NCI-H1694 treated with DMSO at 0.1 percent for 48 hours (cell line): ENCODE results near the gene SRCIN1.

Source experiments
- DNase-seq: peaks from one replicate; lab custom pipeline; 2025; lab: John Stamatoyannopoulos, UW

SRCIN1 gene

GRCh38 chr17:38616361-38616760, 10.6 kb upstream of the SRCIN1 start:
- DNase-seq: no peak

DNA sequence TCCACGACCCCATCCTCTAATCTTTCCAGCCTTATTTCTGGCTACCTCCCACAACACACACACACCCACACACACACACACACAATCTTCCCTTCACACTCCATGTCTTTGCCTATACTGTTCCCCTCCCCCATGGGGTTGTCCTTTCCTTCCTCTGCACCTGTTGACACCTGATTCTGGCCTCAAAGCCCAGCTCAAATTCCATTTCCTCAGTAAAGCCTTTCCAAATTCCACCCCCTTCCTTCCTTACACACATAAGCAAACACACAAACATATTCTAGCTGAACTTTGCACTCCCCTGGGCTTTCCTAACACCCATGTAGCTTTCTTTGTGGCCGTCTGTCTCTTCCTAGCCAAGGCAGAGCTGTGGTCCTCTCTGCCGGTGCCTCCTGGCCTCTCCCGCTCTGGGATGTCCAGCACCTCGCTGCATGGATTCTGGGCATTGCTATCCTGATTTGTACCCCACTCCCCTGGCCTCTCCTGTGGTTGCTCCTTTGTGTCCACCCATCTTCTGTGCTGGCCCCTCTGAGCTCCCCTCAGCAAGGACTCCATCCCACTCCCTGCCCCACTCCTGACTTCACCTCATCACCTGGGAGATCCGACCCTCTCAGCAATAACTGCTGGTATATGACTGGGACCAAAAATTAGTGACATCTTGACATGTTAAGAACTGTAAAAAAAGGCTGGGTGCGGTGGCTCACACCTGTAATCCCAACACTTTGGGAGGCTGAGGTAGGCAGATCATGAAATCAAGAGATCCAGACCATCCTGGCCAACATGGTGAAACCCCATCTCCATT, 8.4 kb upstream of the SRCIN1 start:
- DNase-seq: no peak

DNA sequence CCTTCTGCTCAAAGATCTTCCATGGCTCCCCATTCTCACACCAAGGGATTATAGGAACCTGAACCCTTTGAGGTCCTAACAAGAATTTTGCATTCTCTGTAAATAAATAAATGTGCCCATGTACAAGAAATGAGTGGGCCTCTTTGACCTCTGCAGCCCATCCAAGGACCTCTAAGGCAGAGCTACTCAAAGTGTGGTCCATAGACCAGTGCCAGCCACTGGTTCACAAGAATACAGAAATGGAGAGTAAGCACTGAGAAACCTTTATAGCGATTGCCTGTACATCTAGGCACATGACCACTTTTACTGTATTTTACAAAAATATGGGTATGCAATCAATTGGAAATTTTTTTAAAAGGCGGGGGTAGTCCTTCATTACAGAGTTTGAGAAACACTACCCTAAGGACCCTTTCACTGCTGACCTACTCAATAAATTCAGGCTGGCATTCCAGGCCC, 7.8 kb upstream of the SRCIN1 start:
- DNase-seq: no peak

DNA sequence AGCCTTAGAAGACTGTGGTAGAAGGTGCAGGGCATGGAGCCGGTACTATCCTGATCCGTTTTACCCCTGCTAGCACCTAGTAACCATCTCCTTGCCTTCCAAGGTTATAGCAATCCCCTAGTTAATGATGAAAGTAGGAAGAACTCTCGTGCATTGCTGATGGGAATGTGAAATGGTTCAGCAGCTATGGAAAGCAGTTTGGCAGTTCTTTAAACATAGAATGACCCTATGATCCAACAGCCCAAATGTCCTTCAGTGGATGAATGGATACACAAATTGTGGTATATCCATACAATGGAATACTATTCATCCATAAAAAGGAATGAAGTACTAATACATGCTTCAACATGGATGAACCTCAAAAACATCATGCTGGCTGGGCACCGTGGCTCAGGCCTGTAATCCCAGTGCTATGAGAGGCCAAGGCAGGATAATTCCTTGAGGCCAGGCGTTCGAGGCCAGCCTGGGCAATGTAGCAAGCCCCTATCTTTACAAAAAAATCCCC, 6.2 kb upstream of the SRCIN1 start:
- DNase-seq: no peak

GRCh38 chr17:38611070-38611786, 5.5 kb upstream of the SRCIN1 start:
- no peak for DNase-seq

GRCh38 chr17:38609280-38610031, 3.7 kb upstream of the SRCIN1 start:
- DNase-seq: no peak

DNA sequence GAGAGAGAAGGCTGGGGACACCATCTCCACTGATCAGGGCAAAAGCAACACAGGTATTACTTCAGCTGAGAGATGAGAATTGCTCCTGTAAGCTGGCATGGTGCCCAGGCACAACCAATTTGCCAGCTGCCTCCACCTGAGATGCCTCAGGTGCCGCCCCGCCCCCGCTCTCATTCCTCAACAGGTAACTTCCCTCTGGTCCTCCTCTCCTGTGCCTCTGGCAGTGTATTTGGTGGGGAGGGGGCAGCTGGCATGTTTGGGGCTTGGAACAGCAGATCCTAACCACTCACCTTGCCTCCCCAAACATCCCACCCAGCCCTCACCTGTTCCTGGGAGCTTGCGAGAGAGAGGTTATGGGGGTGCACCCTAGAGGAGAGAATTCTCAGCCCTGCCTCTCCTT, 2.9 kb upstream of the SRCIN1 start:
- no peak for DNase-seq

GRCh38 chr17:38606646-38607611, 1.2 kb upstream of the SRCIN1 start:
- DNase-seq: peak; percentile 72

GRCh38 chr17:38605411-38605840, 326 bp downstream of the SRCIN1 start:
- no peak for DNase-seq

- no peak for DNase-seq
These were observed 1.0 kb downstream of the SRCIN1 start for GRCh38 chr17:38604479-38605403.

GRCh38 chr17:38603786-38604478, 1.8 kb downstream of the SRCIN1 start:
- DNase-seq: no peak

- no peak for DNase-seq
These were observed 2.6 kb downstream of the SRCIN1 start for GRCh38 chr17:38602956-38603785.

DNA sequence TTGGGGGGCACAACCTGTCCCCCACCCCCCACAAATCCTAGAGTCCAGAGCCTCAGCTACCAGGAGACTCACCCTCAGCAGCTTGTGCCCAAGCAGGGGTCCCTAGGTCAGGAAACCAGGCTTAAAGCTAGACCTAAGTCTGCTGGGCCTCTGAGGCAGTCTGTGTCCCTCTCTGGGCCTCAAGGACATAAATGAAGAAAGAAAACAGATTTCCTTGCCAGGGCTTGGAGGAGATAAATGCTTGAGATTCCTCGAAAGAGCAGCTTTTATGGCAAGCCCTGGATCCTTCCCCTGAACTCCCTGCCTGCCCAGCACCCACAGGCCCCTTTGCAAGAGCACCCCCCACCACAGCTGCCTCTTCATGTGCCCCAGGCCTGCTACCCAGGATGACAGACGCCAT, 3.3 kb downstream of the SRCIN1 start:
- DNase-seq: no peak

DNA sequence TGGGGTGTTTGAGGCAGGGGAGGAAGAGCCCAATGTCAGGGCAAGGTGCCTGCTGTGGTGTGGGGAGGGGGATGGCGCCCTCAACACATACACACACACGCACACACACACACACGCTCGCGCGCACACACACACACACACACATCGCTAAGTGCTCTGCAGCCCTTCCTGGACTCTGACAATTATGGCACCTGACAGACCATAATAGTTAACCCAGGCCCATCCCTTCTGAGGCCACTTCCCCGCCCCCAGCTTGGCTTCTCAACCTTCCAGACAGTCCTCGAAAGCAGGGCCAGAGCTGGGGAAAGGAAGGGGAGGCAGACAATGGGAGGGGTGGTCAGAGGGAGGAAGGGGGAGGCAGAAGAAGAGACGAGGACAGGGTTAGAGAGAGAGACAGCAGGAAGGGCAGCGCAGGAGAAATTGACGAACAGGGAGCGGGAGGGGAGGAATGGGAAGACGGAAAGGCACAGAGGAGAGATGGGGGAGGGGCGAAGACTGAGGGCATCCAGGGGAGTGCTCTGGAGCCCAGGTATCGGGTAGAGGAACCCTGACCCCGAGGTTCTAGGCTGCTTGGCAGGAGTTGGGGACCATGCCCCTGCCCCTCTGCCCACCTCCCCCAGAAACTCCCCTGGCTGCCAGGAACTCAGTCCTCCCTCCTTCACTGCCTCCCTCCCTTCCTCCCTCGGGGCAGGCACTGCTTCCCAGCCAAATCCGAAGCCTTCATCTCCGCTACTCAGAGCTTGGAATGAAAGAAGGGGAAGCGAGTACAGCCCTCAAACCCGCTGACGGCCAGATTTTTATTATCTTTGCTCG, 4.0 kb downstream of the SRCIN1 start:
- no peak for DNase-seq

DNA sequence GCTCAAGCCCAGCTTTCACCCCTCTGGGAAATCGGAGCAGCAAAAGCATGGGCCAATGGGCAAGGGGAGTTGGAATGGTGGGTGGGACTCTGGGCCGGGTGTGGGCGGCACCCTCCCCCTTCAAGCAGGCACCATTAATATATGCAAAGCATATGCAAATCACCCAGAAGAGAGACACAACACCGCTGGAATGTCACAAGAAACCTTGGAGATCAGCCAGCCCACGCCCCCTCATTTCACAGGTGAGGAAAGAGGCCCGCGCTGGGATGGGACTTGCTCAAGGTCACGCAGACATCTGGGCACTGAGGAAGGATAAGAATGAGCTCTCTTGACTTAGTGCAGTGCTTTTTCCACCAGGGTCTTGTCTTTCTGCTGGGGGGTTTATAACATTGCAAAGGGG, 4.8 kb downstream of the SRCIN1 start:
- DNase-seq: no peak

- DNase-seq: no peak
These were observed 5.3 kb downstream of the SRCIN1 start for GRCh38 chr17:38600416-38600815.

GRCh38 chr17:38599398-38599856, 6.3 kb downstream of the SRCIN1 start:
- DNase-seq: no peak

- no peak for DNase-seq
These were observed 6.8 kb downstream of the SRCIN1 start for GRCh38 chr17:38598995-38599394.
